ENCODE measurements around the gene ADGRL3.
"Not testable (repeated sequence)": the region's sequence is repeated elsewhere in the genome, so short reads cannot be mapped to it uniquely, and the experiment has no call there.

ADGRL3 gene

GRCh38 chr4:61851126-61851525 lies 651.0 kb downstream of the ADGRL3 start:
- no peak for DNase-seq

- DNase-seq, result not testable (repeated sequence)
These were observed 652.0 kb downstream of the ADGRL3 start for GRCh38 chr4:61852105-61852504.

- no peak for DNase-seq
These were observed 652.9 kb downstream of the ADGRL3 start for GRCh38 chr4:61853041-61853440.

DNA sequence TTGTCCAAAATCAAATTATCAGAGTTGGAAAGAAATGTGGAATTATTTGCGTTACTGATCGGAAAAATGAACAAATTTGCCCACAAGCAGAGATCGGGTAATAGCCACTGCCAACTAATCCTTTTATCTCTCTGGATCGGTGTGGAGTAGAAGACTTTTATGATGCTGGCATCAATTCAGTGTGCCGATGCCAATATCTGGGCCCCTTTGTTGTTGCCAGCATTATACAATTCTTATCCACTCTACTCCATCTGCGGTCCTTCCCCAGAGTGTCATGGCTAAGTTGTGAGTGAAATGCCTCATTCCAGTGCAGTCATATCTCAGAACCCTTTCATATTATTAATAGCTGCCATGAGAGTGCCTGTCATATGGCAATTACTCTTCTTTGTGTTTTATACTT lies 660.2 kb downstream of the ADGRL3 start:
- DNase-seq, result peak; percentile 20

DNA sequence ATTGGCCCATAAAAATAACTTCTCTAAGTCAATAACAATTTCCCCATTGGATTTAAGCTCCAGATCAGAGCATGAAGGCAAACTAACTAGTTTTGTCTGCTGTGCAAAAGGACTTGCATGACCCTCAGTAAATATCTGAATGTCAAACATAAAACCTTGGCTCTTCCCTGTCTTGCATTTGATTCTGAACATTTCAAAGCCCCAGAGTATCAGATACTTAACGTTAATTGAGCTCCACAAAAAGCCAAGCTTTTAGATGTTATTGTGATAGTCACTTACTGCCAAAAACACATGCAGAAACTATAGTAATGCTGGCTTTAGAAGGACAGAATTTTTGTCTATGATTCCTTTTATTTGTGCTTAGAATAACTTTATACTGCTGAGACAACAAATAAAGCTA lies 664.2 kb downstream of the ADGRL3 start:
- DNase-seq, result no peak

- peak; percentile 36 for DNase-seq
These were observed 666.4 kb downstream of the ADGRL3 start for GRCh38 chr4:61866378-61867030.

DNA sequence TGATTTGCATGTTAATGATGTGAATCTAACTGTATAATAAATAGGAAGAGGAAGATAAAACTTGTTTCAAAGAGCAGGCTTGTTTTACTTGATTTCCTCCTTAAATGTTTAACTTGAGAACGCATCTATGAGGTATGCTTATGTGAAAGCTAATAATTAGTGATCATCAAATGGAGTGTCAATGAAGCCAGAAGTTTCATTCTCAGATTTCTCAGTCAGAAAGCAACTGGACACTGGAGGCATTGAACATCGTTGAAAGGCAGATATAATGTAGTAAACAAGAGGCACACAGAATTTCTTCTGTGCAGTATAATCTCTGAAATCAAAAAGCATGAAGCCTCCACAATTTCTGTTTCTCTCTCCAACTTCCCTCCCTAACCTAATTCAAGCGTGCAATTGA lies 672.9 kb downstream of the ADGRL3 start:
- DNase-seq, result no peak

DNA sequence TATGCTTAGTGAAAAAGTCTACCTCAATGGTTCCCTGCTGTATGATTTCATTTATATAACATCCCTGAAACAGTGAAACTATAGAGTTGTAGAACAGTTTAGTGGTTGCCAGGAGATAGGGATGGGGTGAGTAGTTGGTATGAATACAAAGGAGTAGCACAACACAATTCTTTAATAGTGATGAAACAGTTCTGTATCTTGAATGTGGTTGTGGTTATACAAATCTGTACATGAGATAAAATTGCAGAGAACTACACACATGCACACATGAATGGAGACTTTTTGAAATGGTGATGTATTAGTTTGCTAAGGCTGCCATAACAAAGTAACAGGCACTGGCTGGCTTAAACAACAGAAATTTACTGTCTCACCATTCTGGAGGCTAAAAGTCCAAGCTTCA lies 677.1 kb downstream of the ADGRL3 start:
- DNase-seq, result no peak

GRCh38 chr4:61877893-61878292 lies 677.8 kb downstream of the ADGRL3 start:
- DNase-seq, result no peak

- DNase-seq, result no peak
These were observed 682.3 kb downstream of the ADGRL3 start for GRCh38 chr4:61882381-61882780.

DNA sequence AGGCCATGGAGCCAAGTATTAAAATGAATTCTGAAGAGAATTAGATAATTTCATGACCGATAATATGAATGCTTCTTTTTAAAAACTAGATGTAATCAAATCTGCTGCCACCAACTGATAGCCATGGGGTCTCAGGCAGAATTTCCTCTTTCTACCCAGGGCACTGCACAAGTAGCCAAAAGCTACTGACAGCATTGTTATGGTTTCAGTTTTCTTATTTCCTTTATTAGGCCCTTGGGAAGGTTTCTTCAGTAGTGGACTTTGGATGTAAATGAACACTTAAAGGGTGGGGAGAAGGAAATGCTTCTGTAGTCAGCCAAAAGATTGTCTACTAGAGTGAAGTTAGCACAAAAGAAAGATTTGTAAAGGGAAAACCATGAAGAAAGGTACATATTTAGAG lies 686.0 kb downstream of the ADGRL3 start:
- no peak for DNase-seq

DNA sequence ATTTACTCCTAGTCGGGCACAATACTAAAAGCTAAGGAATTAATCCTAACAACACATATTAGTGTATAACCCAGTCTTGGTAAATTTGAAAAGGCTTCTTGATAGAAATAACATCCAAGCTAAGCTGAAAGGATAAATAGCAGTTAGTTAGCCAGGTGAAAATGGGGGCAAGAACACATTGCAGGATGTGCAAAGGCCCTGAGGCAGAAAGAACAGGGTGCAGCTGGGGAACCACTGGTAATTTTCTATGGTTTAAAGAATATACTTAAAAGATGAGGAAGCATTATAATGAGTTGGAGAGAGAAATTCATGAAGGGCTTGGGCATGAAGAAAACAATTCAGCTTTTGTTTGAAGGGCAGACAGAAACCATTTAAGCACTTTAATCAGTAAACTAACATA lies 689.0 kb downstream of the ADGRL3 start:
- DNase-seq, result no peak

DNA sequence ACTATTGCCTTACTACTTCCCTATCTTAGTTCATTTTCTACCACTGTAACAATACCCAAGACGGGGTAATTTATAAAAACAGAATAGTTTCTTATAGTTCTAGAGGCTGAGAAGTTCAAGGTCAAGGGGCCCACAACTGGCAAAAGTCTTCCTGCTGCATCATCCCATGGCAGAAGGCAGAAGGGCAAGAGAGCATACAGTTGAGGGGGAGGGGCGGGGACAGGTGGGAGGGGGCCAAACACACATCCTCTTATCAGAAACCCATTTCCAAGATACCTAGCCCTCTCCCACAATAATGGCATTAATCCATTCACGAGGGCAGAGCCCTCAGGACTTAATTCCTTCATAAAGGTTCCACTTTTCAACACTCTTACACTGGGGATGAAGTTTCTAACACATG lies 690.2 kb downstream of the ADGRL3 start:
- DNase-seq, result no peak

DNA sequence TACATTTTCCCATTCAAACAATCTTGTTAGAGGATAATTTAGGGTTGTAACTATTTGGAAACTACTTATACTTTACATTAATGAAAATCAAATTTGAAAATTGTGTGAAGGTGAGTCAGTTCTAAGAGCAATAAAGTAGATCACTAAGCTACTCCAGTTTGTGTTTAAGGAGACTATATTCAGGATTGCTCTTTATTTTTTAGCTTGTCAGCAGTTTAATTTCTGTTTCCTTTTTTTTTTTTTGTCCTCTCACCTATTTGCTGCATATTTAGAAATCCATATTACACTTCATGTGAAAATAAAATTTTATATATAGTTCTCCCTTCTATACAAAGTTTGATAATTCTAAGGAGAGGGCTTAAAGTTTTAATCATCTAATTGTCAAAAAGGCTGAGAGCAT lies 691.8 kb downstream of the ADGRL3 start:
- no peak for DNase-seq

- no peak for DNase-seq
These were observed 696.5 kb downstream of the ADGRL3 start for GRCh38 chr4:61896634-61897033.

GRCh38 chr4:61909031-61909430 lies 708.9 kb downstream of the ADGRL3 start:
- no peak for DNase-seq

DNA sequence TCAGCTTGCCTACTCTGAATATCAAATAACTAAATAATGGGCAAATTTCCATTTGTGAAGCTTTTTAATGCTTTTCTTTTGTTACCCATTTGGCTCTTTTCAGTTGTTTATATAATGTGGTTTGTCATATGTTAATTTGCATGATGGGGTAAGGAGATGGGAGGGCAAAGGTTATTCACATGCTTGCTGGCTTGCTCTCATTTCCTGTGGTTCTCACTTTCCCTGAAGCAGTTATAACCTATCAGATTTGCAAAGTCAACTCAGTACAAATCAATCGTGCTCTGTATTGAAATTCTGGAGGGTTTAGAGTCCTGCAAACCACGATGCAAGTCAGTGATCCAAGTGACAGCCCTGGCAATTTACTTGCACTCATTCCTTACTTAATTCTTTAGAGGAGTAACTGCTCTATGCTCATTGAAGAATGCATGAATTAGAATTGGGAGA lies 711.2 kb downstream of the ADGRL3 start:
- DNase-seq, result no peak

DNA sequence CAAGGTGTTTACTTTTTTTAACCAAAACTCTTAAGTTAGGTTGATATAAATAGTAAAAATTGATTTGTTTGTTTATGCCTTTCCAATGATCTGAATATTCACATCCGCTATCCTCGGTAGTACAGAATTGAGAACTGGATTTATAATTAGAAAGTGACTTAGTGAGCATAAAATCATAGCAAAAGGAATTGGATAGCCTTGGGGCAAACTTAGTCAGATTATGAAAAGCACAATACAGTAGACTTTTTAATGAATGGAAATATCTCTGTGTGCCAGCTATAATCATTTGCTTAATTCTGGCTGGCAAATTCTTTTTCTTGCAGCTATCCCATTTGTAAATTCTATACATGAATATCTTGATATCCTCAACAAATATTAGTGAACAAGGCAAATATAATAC lies 713.5 kb downstream of the ADGRL3 start:
- no peak for DNase-seq

- no peak for DNase-seq
These were observed 715.4 kb downstream of the ADGRL3 start for GRCh38 chr4:61915501-61915900.

DNA sequence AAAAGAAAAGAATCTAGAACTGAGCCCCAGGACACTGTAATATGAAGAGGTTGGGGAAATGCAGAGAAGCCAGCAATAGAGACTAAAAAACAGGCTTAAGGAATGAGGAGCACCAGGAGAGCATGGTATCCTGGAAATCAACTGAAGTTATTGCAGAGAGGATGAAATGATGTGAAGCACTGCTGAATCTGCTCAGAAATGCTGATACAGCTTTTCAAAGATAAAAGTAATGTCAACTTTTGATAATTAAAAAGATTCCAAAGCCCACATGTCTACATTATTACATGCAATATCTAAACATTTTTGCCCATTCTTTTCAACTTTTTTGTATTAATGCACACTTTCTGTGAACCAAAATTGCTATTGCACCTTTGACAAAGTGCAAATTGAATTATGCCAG lies 718.4 kb downstream of the ADGRL3 start:
- DNase-seq, result no peak

GRCh38 chr4:61918987-61919386 lies 718.9 kb downstream of the ADGRL3 start:
- no peak for DNase-seq

- DNase-seq, result no peak
These were observed 719.4 kb downstream of the ADGRL3 start for GRCh38 chr4:61919561-61919960.

DNA sequence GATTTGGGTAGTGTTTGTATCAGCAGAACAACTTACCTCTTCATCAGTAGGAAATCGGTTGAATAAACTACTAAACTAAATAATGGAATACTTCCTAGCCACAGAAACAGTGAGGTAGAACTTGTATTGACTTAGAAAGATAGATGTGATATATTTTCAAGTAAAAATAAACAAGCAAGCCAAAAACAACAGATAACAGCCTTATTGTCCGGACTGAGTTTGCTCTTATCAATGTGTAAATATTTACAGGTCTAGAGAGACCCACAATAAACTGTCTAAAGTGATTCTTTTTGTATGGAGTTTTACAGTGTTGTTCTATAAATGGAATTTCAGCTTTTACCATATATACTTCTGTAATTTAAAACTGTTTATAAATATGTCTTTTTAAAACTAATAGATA lies 721.8 kb downstream of the ADGRL3 start:
- DNase-seq, result no peak

DNA sequence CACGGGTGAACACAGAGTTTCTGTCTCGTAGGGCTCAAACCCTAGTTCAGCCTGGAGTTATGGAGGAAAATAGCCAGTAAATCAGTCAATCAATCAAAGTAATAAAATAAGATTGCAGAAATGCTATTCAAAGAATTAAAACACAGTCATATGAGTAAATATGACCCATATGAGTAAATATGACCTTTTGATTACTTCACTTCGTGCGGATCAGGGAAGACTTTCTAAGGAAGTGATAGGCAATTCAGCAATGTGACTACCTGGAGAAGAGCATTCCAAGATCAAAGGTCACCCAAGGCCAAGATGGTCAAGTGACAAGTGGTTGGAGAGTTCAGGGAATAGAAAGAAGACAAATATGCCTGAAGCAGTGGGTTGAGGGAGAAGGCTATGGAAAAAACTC lies 722.6 kb downstream of the ADGRL3 start:
- DNase-seq, result no peak

- no peak for DNase-seq
These were observed 723.1 kb downstream of the ADGRL3 start for GRCh38 chr4:61923179-61923578.

- DNase-seq, result no peak
These were observed 724.0 kb downstream of the ADGRL3 start for GRCh38 chr4:61924131-61924530.
